Measurements from ENCODE around the gene KLHL3.

Gene KLHL3

GRCh38 chr5:137741718-137742117 lies 5.8 kb upstream of the KLHL3 start:
- DNase-seq, result no peak

- no peak for DNase-seq
Measured at GRCh38 chr5:137739737-137740136, 3.8 kb upstream of the KLHL3 start.

- DNase-seq, result no peak
Measured at GRCh38 chr5:137738947-137739346, 3.1 kb upstream of the KLHL3 start.

- peak; percentile 62 for DNase-seq
Measured at GRCh38 chr5:137737349-137738131, 1.7 kb upstream of the KLHL3 start.

- no peak for DNase-seq
Measured at GRCh38 chr5:137736496-137736895, 607 bp upstream of the KLHL3 start.

- peak; percentile 33 for DNase-seq
Measured at GRCh38 chr5:137734962-137735554, 831 bp downstream of the KLHL3 start.

- DNase-seq, result no peak
Measured at GRCh38 chr5:137734331-137734730, 1.6 kb downstream of the KLHL3 start.

- no peak for DNase-seq
Measured at GRCh38 chr5:137733922-137734321, 2.0 kb downstream of the KLHL3 start.

- DNase-seq, result no peak
Measured at GRCh38 chr5:137733006-137733405, 2.9 kb downstream of the KLHL3 start.

GRCh38 chr5:137731176-137731575 lies 4.7 kb downstream of the KLHL3 start:
- peak; percentile 35 for DNase-seq

- DNase-seq, result peak; percentile 65
Measured at GRCh38 chr5:137730336-137730735, 5.6 kb downstream of the KLHL3 start.

- no peak for DNase-seq
Measured at GRCh38 chr5:137728048-137728447, 7.8 kb downstream of the KLHL3 start.

- no peak for DNase-seq
Measured at GRCh38 chr5:137727623-137728022, 8.3 kb downstream of the KLHL3 start.

GRCh38 chr5:137724251-137724650 lies 11.6 kb downstream of the KLHL3 start:
- no peak for DNase-seq

GRCh38 chr5:137718611-137719010 lies 17.3 kb downstream of the KLHL3 start:
- DNase-seq, result no peak

GRCh38 chr5:137716337-137716736 lies 19.6 kb downstream of the KLHL3 start:
- no peak for DNase-seq

GRCh38 chr5:137715456-137715855 lies 20.4 kb downstream of the KLHL3 start:
- no peak for DNase-seq

GRCh38 chr5:137714946-137715345 lies 20.9 kb downstream of the KLHL3 start:
- DNase-seq, result no peak

GRCh38 chr5:137714494-137714893 lies 21.4 kb downstream of the KLHL3 start:
- no peak for DNase-seq

GRCh38 chr5:137712139-137712667 lies 23.7 kb downstream of the KLHL3 start:
- DNase-seq, result peak; percentile 24

- DNase-seq, result peak; percentile 29
Measured at GRCh38 chr5:137710086-137710485, 25.8 kb downstream of the KLHL3 start.

- no peak for DNase-seq
Measured at GRCh38 chr5:137708796-137709559, 26.9 kb downstream of the KLHL3 start.

- no peak for DNase-seq
Measured at GRCh38 chr5:137708062-137708461, 27.8 kb downstream of the KLHL3 start.

- DNase-seq, result peak; percentile 22
Measured at GRCh38 chr5:137706841-137707240, 29.0 kb downstream of the KLHL3 start.

All from fibroblast of upper back skin (primary cell).